K562 (cell line): Measurements from ENCODE around the gene YIF1A. TPM values are rescaled to one million over a fixed set of nuclear protein-coding genes. Genes with fewer than 3 reads are reported as not detected.

Source experiments
- ATAC-seq: fragments of 200-7000 bp; cut with Tn5 transposase; 3 replicates; pipeline ENCODE4 v1.9.1; 2020; ENCODE audit warnings: moderate library complexity
- BruUV-seq: library from RNA; stranded (reverse); fragments of 400-500 nt; replicated peaks from 2 replicates; lab custom pipeline; 2021; lab: Mats Ljungman, UMichigan
- CTCF ChIA-PET: fragments of 300-600 bp; formaldehyde crosslinking; extraction: SDS; loops from one replicate; lab custom pipeline; 2021; ENCODE audit warnings: low intra/inter-chr PET ratio; lab: Yijun Ruan, JAX
- POLR2A ChIA-PET: fragments of 300-600, 350-650 bp; sonication (Branson Sonifier 250); formaldehyde crosslinking; extraction: SDS; loops from one replicate; lab custom pipeline; 2021; ENCODE audit warnings: antibody characterized with exemption, inconsistent platforms; lab: Yijun Ruan, JAX
- DNase-seq, 4 experiments: peaks; one replicate each; pipeline versions ENCODE4 v3.0.0 to v3.0.0-alpha.2; 2011 to 2018; ENCODE audit warnings: low spot score in 3 of 4, mixed read lengths in 3 of 4; ENCODE audit errors: extremely low read depth in 1 of 4
- FAIRE-seq: peaks from 2 replicates; lab custom pipeline; 2011; peaks lifted over from hg19 to GRCh38; lab: Jason Lieb, UNC
- H2AFZ ChIP-seq: 2 replicates; pipeline ENCODE4 v1.6.0; 2011; ENCODE audit warnings: low read depth, low read length, control low read depth, inconsistent platforms
- H3K27ac ChIP-seq: fragments of 200-600 bp; 3 replicates; pipeline ENCODE4 v1.8.0; 2011; ENCODE audit warnings: low read depth, mild to moderate bottlenecking, control low read depth, inconsistent platforms, low read length, moderate library complexity, mixed read lengths; ENCODE audit errors: extremely low read depth
- H3K27me3 ChIP-seq, 2 experiments: fragments of 300-600 bp in 1 of 2; 2 replicates in 1 of 2; 3 replicates in 1 of 2; pipeline versions ENCODE4 v1.6.0 to v1.8.0; 2011; ENCODE audit warnings: inconsistent platforms in 2 of 2, low read length in 2 of 2, mild to moderate bottlenecking in 1 of 2, mixed read lengths in 1 of 2, moderate library complexity in 1 of 2; ENCODE audit not compliant: control insufficient read depth in 2 of 2, insufficient read depth in 2 of 2
- H3K36me3 ChIP-seq: fragments of 300-600 bp; 3 replicates; pipeline ENCODE4 v1.8.0; 2011; ENCODE audit warnings: mild to moderate bottlenecking, low read length, inconsistent platforms; ENCODE audit not compliant: control insufficient read depth, insufficient read depth
- H3K4me1 ChIP-seq, 2 experiments: fragments of 200-600 bp in 1 of 2; replicated peaks in 1 of 2; 2 replicates in 1 of 2; 3 replicates in 1 of 2; pipeline versions ENCODE4 v1.5.1 to v1.8.0; 2011; ENCODE audit warnings: inconsistent platforms in 2 of 2, low read length in 2 of 2, mild to moderate bottlenecking in 1 of 2, mixed read lengths in 1 of 2, moderate library complexity in 1 of 2; ENCODE audit not compliant: control insufficient read depth in 2 of 2, insufficient read depth in 2 of 2
- H3K4me2 ChIP-seq: 2 replicates; pipeline ENCODE4 v1.6.1; 2011; ENCODE audit warnings: low read length, control low read depth, inconsistent platforms, mixed read lengths; ENCODE audit not compliant: insufficient read depth
- H3K4me3 ChIP-seq: fragments of 200-600 bp; sonication (generic), shearing (Covaris generic); 2 replicates; pipeline ENCODE4 v1.5.1; 2016; ENCODE audit warnings: control low read depth, inconsistent platforms
- H3K79me2 ChIP-seq: fragments of 200-600 bp; 3 replicates; pipeline ENCODE4 v1.8.0; 2011; ENCODE audit warnings: low read length, inconsistent platforms; ENCODE audit not compliant: control insufficient read depth, insufficient read depth
- H3K9ac ChIP-seq, 2 experiments: 2 replicates each; pipeline versions ENCODE4 v1.6.0 to v1.6.1; 2011; ENCODE audit warnings: low read depth in 2 of 2, low read length in 2 of 2, control low read depth in 1 of 2, inconsistent platforms in 1 of 2, mild to moderate bottlenecking in 1 of 2, mixed read lengths in 1 of 2; ENCODE audit not compliant: insufficient read depth in 1 of 2
- H3K9me1 ChIP-seq: one replicate; pipeline ENCODE4 v1.6.0; 2011; ENCODE audit warnings: inconsistent platforms, mild to moderate bottlenecking, low read length, moderate library complexity; ENCODE audit not compliant: control insufficient read depth, insufficient read depth
- H3K9me3 ChIP-seq: replicated peaks from 2 replicates; pipeline ENCODE4 v1.5.1; 2011; ENCODE audit warnings: low read depth, low read length, inconsistent platforms; ENCODE audit not compliant: control insufficient read depth, insufficient read depth
- H4K20me1 ChIP-seq: replicated peaks from 2 replicates; pipeline ENCODE4 v1.6.1; 2011; ENCODE audit warnings: low read length, inconsistent platforms, mixed read lengths; ENCODE audit not compliant: control insufficient read depth, insufficient read depth
- C11orf30 ChIP-seq: fragments of 450-650 bp; IDR thresholded peaks from 2 replicates; pipeline ENCODE4 v1.6.1; 2016; ENCODE audit warnings: low read depth, mild to moderate bottlenecking
- FOXO4 ChIP-seq: fragments of 450-650 bp; formaldehyde crosslinking; IDR thresholded peaks from 2 replicates; pipeline ENCODE4 v1.4.0; 2020; ENCODE audit warnings: mild to moderate bottlenecking, moderate library complexity
- KLF1 ChIP-seq: fragments of 450-650 bp; IDR thresholded peaks from 2 replicates; pipeline ENCODE4 v1.6.1; 2016; ENCODE audit warnings: missing genetic modification characterization, missing compliant biosample characterization
- MYNN ChIP-seq, 2 experiments: sonication (generic); formaldehyde crosslinking in 1 of 2; IDR thresholded peaks; 2 replicates each; pipeline versions ENCODE4 v1.5.0 to v1.6.1; 2016 to 2020; ENCODE audit warnings: antibody characterized with exemption in 1 of 2, missing genetic modification reagents in 1 of 2
- RBM34 ChIP-seq: fragments of 200-400 bp; formaldehyde crosslinking; IDR thresholded peaks from 2 replicates; pipeline ENCODE4 v1.6.1; 2018; ENCODE audit warnings: low read length, borderline replicate concordance; ENCODE audit not compliant: insufficient read depth
- WGBS: fragments of 100-300 bp; shearing (Covaris generic); methylation state at CpG from one replicate; pipeline ENCODE4 v1.1.6; 2016; ENCODE audit warnings: low coverage, mixed read lengths; ENCODE audit not compliant: insufficient coverage; ENCODE audit errors: missing lambda C conversion rate; 5-methylcytosine and 5-hydroxymethylcytosine counted together
- in situ Hi-C: fragments of 300-500 bp; cut with MboI; formaldehyde crosslinking; loops from 4 replicates; pipeline ENCODE4 v1.15.0; 2018; ENCODE audit warnings: inconsistent platforms, mixed read lengths
- intact Hi-C: fragments of 100-400 bp; cut with micrococcal nuclease; formaldehyde crosslinking; loops from 2 replicates; pipeline ENCODE4 v1.14.2; 2022
- polyA plus RNA-seq, 8 experiments: library from polyadenylated mRNA; depleted of rRNA in 4 of 8; stranded (reverse) in 5 of 8; unstranded in 3 of 8; fragments of >200 nt; fragmentation: Nextera tagmentation in 2 of 8; fragmentation: Illumina TruSeq in 1 of 8; extraction: Ambion mirVana in 2 of 8; extraction: Trizol in 1 of 8; gene quantifications; 2 replicates each; pipeline versions ENCODE4 v1.2.1 to v1.2.3, GENCODE V29; 2011 to 2014; ENCODE audit warnings: inconsistent platforms in 1 of 8, missing spikeins in 1 of 8
- total RNA-seq, 7 experiments: library from RNA; depleted of rRNA in 6 of 7; stranded (reverse); fragments of >200 nt in 6 of 7; fragmentation: Illumina TruSeq in 2 of 7; extraction: Trizol in 2 of 7; gene quantifications; 2 replicates each; pipeline versions ENCODE4 v1.2.1 to v1.2.3, GENCODE V29; 2011 to 2021; ENCODE audit warnings: low replicate concordance in 1 of 7

The YIF1A gene
- total and polyA plus RNA-seq, 9 of the 15 experiments (the other 6 are each of a cell fraction or from before 2014, with no cell fraction given) = 8.6 to 121 (median 77.2) TPM

GRCh38 chr11:66251809-66252208 is 37.1 kb downstream of the YIF1A start:
- no peaks in the 10 kb centered on the region for H3K36me3 ChIP-seq
- H3K4me2 ChIP-seq = no peak overlapping the region
- peak; percentile 44; the same call in 2 of the 3 replicates for ATAC-seq
- 0 out of 2 replicates have a peak, but pooled peaks cover 4% of the 10 kb centered on the region for H4K20me1 ChIP-seq
- in situ Hi-C loops = no loop called here
- H3K27ac ChIP-seq = no peak overlapping the region
- CTCF ChIA-PET = no interaction called here
- TF ChIP-seq MYNN (IDR thresholded peaks at IDR 0.05) (no peak), MYNN (CRISPR knock-in tag; IDR thresholded peaks at IDR 0.05) (no peak), KLF1 (no peak), RBM34 (no peak), C11orf30 (no peak), FOXO4 (no peak)
- no peaks in the 10 kb centered on the region for H3K79me2 ChIP-seq
- H3K9me1 ChIP-seq = no peaks in the 10 kb centered on the region
- H3K4me3 ChIP-seq = no peak overlapping the region
- no peak for DNase-seq
- peaks cover 3% of the 10 kb centered on the region in 2 experiments; a peak in 4 of 5 replicates for H3K4me1 ChIP-seq
- intact Hi-C loops = no loop called here
- 46% methylated on average over 7 of the region's 7 CpGs for WGBS
- no peaks in the 10 kb centered on the region for H3K9me3 ChIP-seq
- no peak overlapping the region for H2AFZ ChIP-seq
- no peak for FAIRE-seq
- BruUV-seq = no TSS peak
- H3K9ac ChIP-seq = no peak overlapping the region
- no peaks in the 10 kb centered on the region for H3K27me3 ChIP-seq
- POLR2A ChIA-PET = interaction anchor here (1.0 kb wide), 1 partner anchor 11 kb away, joined by 3 read pairs; no protein-coding TSS in a partner anchor
